GM12878 (cell line): ENCODE results near the gene RRAD. TPM values are rescaled to one million over a fixed set of nuclear protein-coding genes. Genes with fewer than 3 reads are reported as not detected.

Experiments used
- ATAC-seq: fragments of 200-7000 bp; cut with Tn5 transposase; 3 replicates; pipeline ENCODE4 v1.9.1; 2020; ENCODE audit warnings: mild to moderate bottlenecking, moderate library complexity
- BruUV-seq: library from RNA; stranded (reverse); fragments of 400-500 nt; replicated peaks from 2 replicates; lab custom pipeline; 2021; lab: Mats Ljungman, UMichigan
- CTCF ChIA-PET: fragments of 300-600 bp; sonication (Branson Sonifier 250); formaldehyde crosslinking; extraction: SDS; loops from one replicate; lab custom pipeline; 2021; ENCODE audit warnings: inconsistent platforms; lab: Yijun Ruan, JAX
- POLR2A ChIA-PET: fragments of 350-600 bp; formaldehyde crosslinking; extraction: SDS; loops from one replicate; lab custom pipeline; 2021; ENCODE audit warnings: inconsistent platforms; lab: Charles Lee
- RAD21 ChIA-PET: fragments of 300-600 bp; sonication (Branson Sonifier 250); formaldehyde crosslinking; loops from one replicate; lab custom pipeline; 2023; ENCODE audit warnings: antibody characterized with exemption; ENCODE audit not compliant: unreplicated experiment; lab: Charles Lee
- SMC1A ChIA-PET: fragments of 300-600 bp; sonication (Branson Sonifier 250); formaldehyde crosslinking; loops from one replicate; lab custom pipeline; 2023; ENCODE audit not compliant: unreplicated experiment, uncharacterized antibody; lab: Charles Lee
- DNase-seq: peaks from one replicate; pipeline ENCODE4 v3.0.0-alpha.2; 2011; ENCODE audit warnings: low read depth, low spot score
- FAIRE-seq: peaks from 3 replicates; lab custom pipeline; 2011; peaks lifted over from hg19 to GRCh38; lab: Jason Lieb, UNC
- H2AFZ ChIP-seq: 2 replicates; pipeline ENCODE4 v1.6.0; 2011; ENCODE audit warnings: low read depth, low read length, control low read depth; ENCODE audit not compliant: control insufficient read depth
- H3K27ac ChIP-seq: 2 replicates; pipeline ENCODE4 v1.5.1; 2011; ENCODE audit warnings: control low read depth; ENCODE audit not compliant: control insufficient read depth, insufficient read depth
- H3K27me3 ChIP-seq, 2 experiments: replicated peaks in 1 of 2; 2 replicates each; pipeline versions ENCODE4 v1.6.0 to v1.6.1; 2011; ENCODE audit warnings: low read length in 1 of 2; ENCODE audit not compliant: control insufficient read depth in 2 of 2, insufficient read depth in 2 of 2
- H3K36me3 ChIP-seq, 2 experiments: 2 replicates each; pipeline ENCODE4 v1.5.1; 2011; ENCODE audit warnings: low read length in 1 of 2; ENCODE audit not compliant: control insufficient read depth in 2 of 2, insufficient read depth in 2 of 2
- H3K4me1 ChIP-seq: 2 replicates; pipeline ENCODE4 v1.6.1; 2011; ENCODE audit warnings: mild to moderate bottlenecking, low read length, moderate library complexity, mixed read lengths; ENCODE audit not compliant: control insufficient read depth, insufficient read depth
- H3K4me2 ChIP-seq: 2 replicates; pipeline ENCODE4 v1.6.0; 2011; ENCODE audit warnings: control low read depth; ENCODE audit not compliant: control insufficient read depth, insufficient read depth
- H3K4me3 ChIP-seq: fragments of 200-600 bp; sonication (generic); 2 replicates; pipeline ENCODE4 v1.5.1; 2016
- H3K79me2 ChIP-seq: 2 replicates; pipeline ENCODE4 v1.6.0; 2011; ENCODE audit warnings: low read length; ENCODE audit not compliant: control insufficient read depth, insufficient read depth
- H3K9ac ChIP-seq: 2 replicates; pipeline ENCODE4 v1.8.0; 2011; ENCODE audit warnings: low read length, control low read depth, mixed read lengths; ENCODE audit not compliant: control insufficient read depth, insufficient read depth
- H3K9me3 ChIP-seq: replicated peaks from 3 replicates; pipeline ENCODE4 v1.5.1; 2011; ENCODE audit warnings: mild to moderate bottlenecking, low read length; ENCODE audit not compliant: control insufficient read depth, insufficient read depth
- H4K20me1 ChIP-seq: 2 replicates; pipeline ENCODE4 v1.6.0; 2011; ENCODE audit not compliant: control insufficient read depth, insufficient read depth
- BCL11A ChIP-seq: IDR thresholded peaks from 2 replicates; pipeline ENCODE4 v1.6.1; 2011; ENCODE audit warnings: low read depth, low read length
- CBX3 ChIP-seq: fragments of 200-600 bp; sonication (generic); IDR thresholded peaks from 2 replicates; pipeline ENCODE4 v1.6.1; 2016; ENCODE audit warnings: low read depth, borderline replicate concordance
- CEBPB ChIP-seq, 2 experiments: fragments of 150-350 bp in 1 of 2; IDR thresholded peaks; 2 replicates each; pipeline ENCODE4 v1.6.1; 2012 to 2014; ENCODE audit warnings: low read depth in 2 of 2, low read length in 2 of 2, borderline replicate concordance in 1 of 2, inconsistent platforms in 1 of 2
- CREB1 ChIP-seq: IDR thresholded peaks from 2 replicates; pipeline ENCODE4 v1.6.1; 2012; ENCODE audit warnings: low read depth, mild to moderate bottlenecking, inconsistent platforms
- FOXM1 ChIP-seq: IDR thresholded peaks from 2 replicates; pipeline ENCODE4 v1.6.1; 2012; ENCODE audit warnings: low read depth, mild to moderate bottlenecking, inconsistent platforms, low read length, moderate library complexity
- PAX8 ChIP-seq: fragments of 450-650 bp; IDR thresholded peaks from 2 replicates; pipeline ENCODE4 v1.6.1; 2017; ENCODE audit warnings: mild to moderate bottlenecking, moderate library complexity
- PBX3 ChIP-seq: IDR thresholded peaks from 2 replicates; pipeline ENCODE4 v1.6.1; 2011; ENCODE audit warnings: mild to moderate bottlenecking, low read depth, low read length, moderate library complexity; ENCODE audit not compliant: insufficient replicate concordance
- POLR2A ChIP-seq: IDR thresholded peaks from 2 replicates; pipeline ENCODE4 v1.6.1; 2011; ENCODE audit warnings: low read depth, mild to moderate bottlenecking, low read length
- RELA ChIP-seq: fragments of 450-650 bp; IDR thresholded peaks from 2 replicates; pipeline ENCODE4 v1.8.0; 2014; ENCODE audit warnings: borderline replicate concordance; ENCODE audit not compliant: partially characterized antibody
- SIX5 ChIP-seq: IDR thresholded peaks from 2 replicates; pipeline ENCODE4 v1.6.1; 2011; ENCODE audit warnings: mild to moderate bottlenecking, low read depth, low read length, moderate library complexity; ENCODE audit not compliant: severe bottlenecking
- SUZ12 ChIP-seq: fragments of 200-600 bp; sonication (generic); IDR thresholded peaks from one replicate; pipeline ENCODE4 v1.6.1; 2018; ENCODE audit warnings: antibody characterized with exemption, mild to moderate bottlenecking; ENCODE audit not compliant: unreplicated experiment
- TARDBP ChIP-seq: IDR thresholded peaks from 2 replicates; pipeline ENCODE4 v1.6.1; 2016; ENCODE audit warnings: borderline replicate concordance
- WRNIP1 ChIP-seq: IDR thresholded peaks from 2 replicates; pipeline ENCODE4 v1.6.1; 2011; ENCODE audit warnings: low read depth, low read length, improper control_type of control experiment, borderline replicate concordance
- ZNF217 ChIP-seq: fragments of 450-650 bp; IDR thresholded peaks from 2 replicates; pipeline ENCODE4 v1.6.1; 2017; ENCODE audit warnings: antibody characterized with exemption, mild to moderate bottlenecking
- WGBS: methylation state at CpG from one replicate; pipeline ENCODE4 v1.1.6; 2016; ENCODE audit warnings: low lambda C conversion rate; ENCODE audit not compliant: insufficient replicate concordance, insufficient coverage; ENCODE audit errors: missing lambda C conversion rate; 5-methylcytosine and 5-hydroxymethylcytosine counted together
- in situ Hi-C: fragments of 300-500 bp; cut with MboI; formaldehyde crosslinking; loops from 9 replicates; pipeline ENCODE4 v1.14.3; 2018; ENCODE audit warnings: mixed read lengths
- intact Hi-C: fragments of 100-400 bp; cut with micrococcal nuclease; formaldehyde crosslinking; loops from one replicate; pipeline ENCODE4 v1.14.2; 2022; ENCODE audit not compliant: unreplicated experiment
- polyA plus RNA-seq, 11 experiments: library from polyadenylated mRNA; depleted of rRNA in 4 of 11; unstranded in 6 of 11; stranded (reverse) in 5 of 11; fragments of >200 nt; fragmentation: Nextera tagmentation in 4 of 11; fragmentation: Illumina TruSeq in 1 of 11; extraction: Ambion mirVana in 4 of 11; extraction: Trizol in 1 of 11; gene quantifications; 1 replicate in 1 of 11; 2 replicates in 10 of 11; pipeline versions ENCODE4 v1.2.1 to v1.2.3, GENCODE V29; 2011 to 2016; ENCODE audit warnings: inconsistent platforms in 2 of 11, missing spikeins in 2 of 11, low read depth in 1 of 11
- total RNA-seq, 4 experiments: library from RNA; depleted of rRNA in 3 of 4; stranded (reverse); fragments of >200 nt in 3 of 4; fragmentation: Illumina TruSeq in 1 of 4; extraction: Trizol in 1 of 4; gene quantifications; 2 replicates each; pipeline versions ENCODE4 v1.2.1 to v1.2.3, GENCODE V29; 2013 to 2021
- TF ChIP-seq, protein P1 (sequence below): fragments of 450-650 bp; conservative IDR thresholded peaks from 2 replicates; pipeline ENCODE4 v1.6.1; 2017; ENCODE audit warnings: mild to moderate bottlenecking, moderate library complexity

RRAD gene
- total and polyA plus RNA-seq, 10 of the 15 experiments (the other 5 are each of a cell fraction or from before 2014, with no cell fraction given): 0.11 to 8.5 (median 2.8) TPM

GRCh38 chr16:66940236-66940635 is 14.9 kb upstream of the RRAD start:
- Histone ChIP-seq H4K20me1 (no peaks in the 10 kb centered on the region), H2AFZ (no peak overlapping the region), H3K9me3 (no peaks in the 10 kb centered on the region), H3K27me3 (no peaks in the 10 kb centered on the region), H3K4me1 (peaks cover 7% of the 10 kb centered on the region), H3K79me2 (peaks cover 8% of the 10 kb centered on the region), H3K4me3 (no peak overlapping the region), H3K36me3 (peaks cover 2 to 3% of the 10 kb centered on the region in 2 experiments), H3K4me2 (no peak overlapping the region), H3K27ac (no peak overlapping the region), H3K9ac (no peak overlapping the region)
- DNase-seq (no peak), ATAC-seq (no peak), FAIRE-seq (no peak)
- no peak for TF ChIP-seq SUZ12
- TF ChIP-seq FOXM1: no peak
- no peak for TF ChIP-seq POLR2A
- no peak for TF ChIP-seq BCL11A
- TF ChIP-seq CREB1: no peak
- TF ChIP-seq SIX5: no peak
- no peak for TF ChIP-seq PBX3
- TF ChIP-seq, protein P1, sequence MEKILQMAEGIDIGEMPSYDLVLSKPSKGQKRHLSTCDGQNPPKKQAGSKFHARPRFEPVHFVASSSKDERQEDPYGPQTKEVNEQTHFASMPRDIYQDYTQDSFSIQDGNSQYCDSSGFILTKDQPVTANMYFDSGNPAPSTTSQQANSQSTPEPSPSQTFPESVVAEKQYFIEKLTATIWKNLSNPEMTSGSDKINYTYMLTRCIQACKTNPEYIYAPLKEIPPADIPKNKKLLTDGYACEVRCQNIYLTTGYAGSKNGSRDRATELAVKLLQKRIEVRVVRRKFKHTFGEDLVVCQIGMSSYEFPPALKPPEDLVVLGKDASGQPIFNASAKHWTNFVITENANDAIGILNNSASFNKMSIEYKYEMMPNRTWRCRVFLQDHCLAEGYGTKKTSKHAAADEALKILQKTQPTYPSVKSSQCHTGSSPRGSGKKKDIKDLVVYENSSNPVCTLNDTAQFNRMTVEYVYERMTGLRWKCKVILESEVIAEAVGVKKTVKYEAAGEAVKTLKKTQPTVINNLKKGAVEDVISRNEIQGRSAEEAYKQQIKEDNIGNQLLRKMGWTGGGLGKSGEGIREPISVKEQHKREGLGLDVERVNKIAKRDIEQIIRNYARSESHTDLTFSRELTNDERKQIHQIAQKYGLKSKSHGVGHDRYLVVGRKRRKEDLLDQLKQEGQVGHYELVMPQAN: no peak
- TF ChIP-seq CEBPB (IDR thresholded peaks at IDR 0.05; ENCODE audit: borderline replicate concordance in 1 of 2, low read depth in 2 of 2, low read length in 2 of 2): no peak
- no peak for TF ChIP-seq RELA
- TF ChIP-seq ZNF217: no peak
- no peak for TF ChIP-seq CBX3
- TF ChIP-seq TARDBP: no peak
- no peak for TF ChIP-seq WRNIP1
- no peak for TF ChIP-seq PAX8
- intact Hi-C loops: no loop called here
- POLR2A ChIA-PET: no interaction called here
- no TSS peak for BruUV-seq
- in situ Hi-C loops: no loop called here
- SMC1A ChIA-PET: no interaction called here
- RAD21 ChIA-PET: no interaction called here
- 97% methylated on average over 16 of the region's 16 CpGs for WGBS
- CTCF ChIA-PET: no interaction called here
